A172 (cell line): ENCODE data around the gene BBS7. TPM values are rescaled to one million over a fixed set of nuclear protein-coding genes. Genes with fewer than 3 reads are reported as not detected.
A peak's percentile ranks its signal among the peaks of the same experiment; 100 is the strongest.

ENCODE experiments used
- DNase-seq: peaks from one replicate; pipeline ENCODE4 v3.0.0-alpha.2; 2015; ENCODE audit warnings: low spot score
- total RNA-seq: library from RNA; depleted of rRNA; stranded (reverse); fragments of >200 nt; shearing (Covaris generic); gene quantifications from 2 replicates; pipeline ENCODE4 v1.2.3, GENCODE V29; 2014; rRNA removed

BBS7 gene
- total RNA-seq, 1 experiment from 2014 or later = 48.4 TPM

DNA sequence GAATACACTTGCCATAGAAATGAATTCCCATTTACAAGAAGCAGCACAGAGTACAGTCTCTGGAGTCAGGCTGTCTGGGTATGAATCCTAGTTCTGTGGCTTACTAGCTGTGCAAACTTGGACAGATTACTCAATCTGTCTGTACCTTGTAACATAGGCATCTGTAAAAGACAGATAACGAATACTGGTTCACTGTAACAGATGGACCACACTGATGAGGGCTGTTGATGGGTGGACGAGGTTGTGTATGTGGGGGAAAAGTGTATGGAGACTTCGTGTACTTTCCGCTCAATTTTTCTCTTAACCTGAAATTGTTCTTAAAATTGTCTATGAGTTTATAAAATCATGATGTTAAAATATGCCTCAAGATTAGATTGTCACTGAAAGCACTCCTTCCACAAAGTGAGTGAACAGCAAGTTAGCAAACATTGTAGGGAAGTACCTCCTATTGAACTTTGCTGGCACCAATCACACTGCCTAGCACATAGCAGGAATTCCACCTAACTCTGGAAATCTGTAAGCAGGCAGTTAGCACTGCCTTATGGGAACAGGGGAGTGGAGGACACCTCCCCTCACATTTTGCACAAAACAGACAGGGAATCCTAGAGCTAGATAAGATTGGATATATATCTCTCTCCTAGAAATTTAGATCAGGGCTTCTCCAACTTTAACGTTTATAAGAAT lies 75.6 kb downstream of the BBS7 start:
- no peak for DNase-seq

DNA sequence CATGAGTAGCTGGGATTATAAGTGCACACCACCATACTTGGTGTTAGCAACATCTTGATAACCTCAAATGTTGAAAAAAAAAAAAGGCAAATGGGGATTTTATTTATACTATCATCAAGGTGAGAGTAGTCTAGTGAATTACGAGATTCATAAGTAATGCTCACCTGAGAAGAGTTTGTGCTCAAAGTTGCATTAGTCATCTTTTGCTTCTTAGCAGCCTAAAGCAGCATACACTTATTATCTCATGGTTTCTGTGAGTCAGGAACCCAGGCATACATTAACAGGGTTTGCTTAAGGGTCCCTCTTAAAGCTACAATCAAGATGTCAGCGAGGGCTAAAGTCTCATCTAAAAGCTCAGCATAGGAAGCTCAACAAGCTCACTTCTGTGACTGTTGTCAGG lies 77.3 kb downstream of the BBS7 start:
- no peak for DNase-seq

DNA sequence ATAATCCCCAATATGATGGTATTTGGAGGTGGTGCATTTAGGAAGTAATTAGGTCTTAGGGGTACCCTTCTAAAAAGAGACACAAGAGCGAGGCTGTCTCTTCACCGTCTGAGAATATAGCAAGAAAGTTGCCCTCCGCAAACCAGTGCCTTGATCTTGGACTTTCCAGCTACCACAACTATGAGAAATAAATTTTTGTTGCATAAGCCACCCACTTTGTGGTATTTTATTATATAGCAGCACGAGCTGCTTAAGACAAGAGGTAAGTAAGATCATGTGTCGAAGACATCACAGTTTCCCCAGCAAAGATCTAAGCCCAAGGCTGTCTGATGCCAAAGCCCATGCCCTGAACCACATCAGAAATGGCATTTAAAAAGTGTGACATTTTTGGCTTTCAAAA lies 78.8 kb downstream of the BBS7 start:
- peak; percentile 61 for DNase-seq

DNA sequence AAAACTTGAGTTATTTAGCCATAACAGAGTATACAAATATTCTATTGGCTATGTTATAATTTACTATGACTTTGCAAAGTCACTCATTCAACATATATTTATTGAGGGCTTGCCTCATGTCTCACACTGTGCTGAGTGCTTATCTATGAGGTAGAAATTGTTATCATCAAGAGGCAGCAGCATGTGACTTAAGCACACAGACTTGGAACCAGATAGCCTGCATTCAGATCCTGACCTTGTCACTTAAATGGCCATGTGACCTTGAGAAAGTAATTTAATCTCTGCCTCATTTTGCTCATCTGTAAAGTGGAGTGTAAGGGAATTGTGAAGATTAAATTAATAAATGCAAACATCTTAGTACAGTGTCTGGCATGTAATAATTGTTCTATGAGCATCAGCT lies 79.3 kb downstream of the BBS7 start:
- DNase-seq = peak; percentile 29

DNA sequence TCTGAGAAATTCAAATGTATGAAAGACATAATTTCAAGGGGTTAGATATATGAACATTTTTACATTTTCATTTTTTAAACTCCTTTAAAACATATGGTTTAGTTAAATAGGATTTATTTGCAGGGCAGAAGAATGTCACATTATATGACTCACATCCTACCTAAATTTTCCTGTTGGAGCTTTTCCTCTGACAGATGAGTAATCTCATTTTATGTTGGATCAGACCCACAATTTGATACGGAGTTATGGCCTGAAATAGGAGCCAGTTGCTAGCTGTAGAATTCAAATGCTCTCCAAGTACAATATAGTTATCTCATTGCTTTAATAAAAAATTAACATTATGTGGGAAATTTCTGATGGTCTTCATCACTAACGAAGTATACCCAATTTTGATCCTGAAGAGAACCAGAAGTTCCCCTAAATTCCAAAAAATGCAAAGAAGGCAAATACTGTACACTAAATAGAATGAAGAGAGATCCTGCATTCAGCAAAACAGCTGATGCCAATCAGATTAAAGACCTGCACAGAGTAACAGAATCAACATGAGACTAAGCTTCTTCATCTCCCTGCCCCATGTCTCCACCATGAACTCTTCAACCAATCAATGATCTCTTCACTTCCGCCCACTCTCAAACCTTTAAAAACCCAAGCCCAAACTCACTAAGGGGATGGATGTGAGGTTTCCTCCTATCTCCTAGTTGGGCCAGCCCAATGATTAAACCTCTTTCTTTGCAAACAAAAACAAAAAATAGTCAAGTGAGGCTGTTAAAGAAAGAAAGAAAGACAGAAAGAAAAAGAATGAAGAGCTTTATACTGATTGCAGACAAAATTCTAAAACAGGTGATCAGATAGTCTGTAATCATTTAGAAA lies 80.1 kb downstream of the BBS7 start:
- DNase-seq = peak; percentile 84

DNA sequence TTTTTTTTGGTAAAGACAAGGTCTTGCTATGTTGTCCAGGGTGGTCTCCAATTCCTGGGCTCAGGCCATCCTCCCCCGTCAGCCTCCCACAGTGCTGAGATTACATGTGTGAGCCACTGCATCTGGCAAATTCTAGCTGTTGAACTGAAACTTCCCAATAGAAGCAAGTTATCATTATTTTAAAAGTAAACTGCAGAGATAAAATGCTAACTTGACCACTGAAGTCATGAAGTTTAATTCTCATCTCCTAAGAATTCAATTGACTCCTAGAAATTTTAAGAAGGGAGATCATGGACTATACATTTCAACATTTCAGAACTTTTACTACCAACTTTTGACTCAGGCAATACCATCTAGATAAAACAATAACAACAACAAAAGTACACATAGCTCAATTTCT lies 80.8 kb downstream of the BBS7 start:
- no peak for DNase-seq

DNA sequence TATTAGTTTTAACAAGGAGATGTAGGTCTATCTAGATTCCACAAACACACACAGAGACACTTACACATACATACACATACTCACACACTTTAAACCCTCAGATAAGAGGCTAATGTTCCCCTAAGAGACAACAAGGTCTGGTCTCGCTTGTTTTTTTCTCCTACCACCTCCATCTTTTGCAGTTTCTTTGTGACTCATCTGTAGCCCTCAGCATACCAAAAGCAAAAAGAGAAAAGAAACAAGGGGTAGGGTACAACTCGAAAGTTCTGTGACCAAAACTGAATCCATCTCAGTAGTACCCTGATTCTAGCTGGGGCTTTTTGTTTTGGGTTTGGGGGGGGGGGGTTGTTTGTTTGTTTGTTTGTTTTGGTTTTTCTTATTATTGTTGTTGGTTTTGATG lies 81.4 kb downstream of the BBS7 start:
- DNase-seq = no peak

DNA sequence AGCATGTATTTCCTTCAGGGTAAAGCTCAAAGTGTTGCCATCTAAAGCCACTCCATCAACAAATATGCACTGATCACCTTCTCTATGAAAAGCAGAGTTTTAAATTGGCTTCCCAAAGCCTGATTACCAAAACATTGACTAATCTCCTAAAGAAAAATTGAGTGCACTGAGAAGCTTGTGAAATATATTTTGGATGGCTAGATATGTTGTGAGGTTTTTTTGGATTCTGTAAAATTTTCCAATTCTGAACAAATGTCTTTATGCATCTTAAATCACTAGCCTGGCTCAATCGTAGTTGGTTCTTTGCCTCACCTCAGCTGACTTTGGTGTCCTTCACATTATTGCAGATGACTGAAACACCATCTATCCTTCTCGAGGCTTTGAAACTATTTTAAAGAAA lies 84.1 kb downstream of the BBS7 start:
- no peak for DNase-seq

DNA sequence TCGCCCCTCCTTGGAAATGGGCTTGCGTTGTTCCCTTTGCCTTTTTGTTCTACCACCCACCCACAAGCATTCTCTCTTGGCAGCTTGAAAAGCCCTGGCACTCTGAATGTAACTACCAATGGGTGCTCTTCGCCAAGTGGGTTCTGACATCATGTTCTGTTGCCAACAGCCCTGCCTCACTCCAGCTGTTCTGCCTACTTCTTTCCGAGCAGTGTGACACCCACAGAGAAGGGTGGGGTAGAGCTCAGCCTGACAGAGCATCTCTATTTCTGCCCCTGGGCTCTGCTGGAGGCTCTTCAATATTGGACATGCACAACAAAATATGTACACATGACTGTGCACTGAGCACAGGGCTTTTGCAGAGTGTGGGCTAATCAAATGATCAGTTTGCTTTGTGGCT lies 84.8 kb downstream of the BBS7 start:
- peak; percentile 39 for DNase-seq

DNA sequence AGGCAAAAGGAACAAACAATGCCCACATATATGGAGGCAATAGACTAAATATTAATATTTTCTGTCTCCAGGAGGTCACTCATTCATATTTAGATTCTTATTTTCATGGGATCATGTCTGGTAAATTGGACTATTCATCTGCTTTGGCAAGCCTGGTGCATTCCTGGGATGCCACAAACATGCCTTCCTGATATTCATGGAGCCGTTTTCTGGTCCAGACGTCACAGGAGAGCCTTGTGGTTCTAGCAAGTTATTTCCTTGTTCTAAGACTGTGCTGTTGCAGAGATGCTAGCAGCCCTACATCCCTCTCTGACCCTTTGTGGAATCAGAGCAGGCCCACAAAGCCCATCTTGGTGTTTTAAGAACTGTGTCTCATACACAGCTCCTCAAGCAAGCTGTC lies 85.3 kb downstream of the BBS7 start:
- DNase-seq = peak; percentile 89

DNA sequence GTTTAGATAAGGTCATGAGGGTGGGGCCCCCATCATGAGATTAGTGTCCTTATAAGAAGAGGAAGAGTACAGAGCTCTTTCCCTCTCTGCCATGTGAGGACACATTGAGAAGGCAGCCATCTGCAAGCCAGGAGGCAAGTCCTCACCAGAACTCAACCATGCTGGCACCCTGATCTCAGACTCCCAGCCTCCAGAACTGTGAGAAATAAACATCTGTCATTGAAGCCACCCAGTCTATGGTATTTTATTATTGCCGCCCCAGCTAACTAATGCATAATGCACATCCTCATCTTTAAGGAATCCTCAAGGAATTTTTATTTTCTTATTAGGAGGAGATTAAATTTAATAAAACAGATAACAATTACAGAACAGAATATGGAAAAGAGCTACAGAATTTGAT lies 85.9 kb downstream of the BBS7 start:
- DNase-seq = no peak

DNA sequence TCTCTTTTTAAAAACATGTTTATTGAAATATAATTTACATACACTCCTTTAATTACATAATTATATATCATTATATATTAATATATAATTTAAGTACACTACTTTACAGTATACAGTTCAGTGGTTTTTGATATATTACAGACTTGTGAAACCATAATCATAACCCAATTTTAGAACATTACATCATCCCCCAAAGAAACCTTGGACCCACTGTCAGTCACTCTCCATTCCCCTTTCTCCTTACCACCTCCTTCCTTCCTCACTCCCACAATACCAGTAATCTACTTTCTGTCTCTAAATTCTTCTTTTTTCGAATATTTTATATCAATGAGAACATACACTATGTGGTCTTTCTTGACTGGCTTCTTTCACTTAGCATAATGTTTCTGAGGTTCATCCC lies 87.1 kb downstream of the BBS7 start:
- DNase-seq = no peak

DNA sequence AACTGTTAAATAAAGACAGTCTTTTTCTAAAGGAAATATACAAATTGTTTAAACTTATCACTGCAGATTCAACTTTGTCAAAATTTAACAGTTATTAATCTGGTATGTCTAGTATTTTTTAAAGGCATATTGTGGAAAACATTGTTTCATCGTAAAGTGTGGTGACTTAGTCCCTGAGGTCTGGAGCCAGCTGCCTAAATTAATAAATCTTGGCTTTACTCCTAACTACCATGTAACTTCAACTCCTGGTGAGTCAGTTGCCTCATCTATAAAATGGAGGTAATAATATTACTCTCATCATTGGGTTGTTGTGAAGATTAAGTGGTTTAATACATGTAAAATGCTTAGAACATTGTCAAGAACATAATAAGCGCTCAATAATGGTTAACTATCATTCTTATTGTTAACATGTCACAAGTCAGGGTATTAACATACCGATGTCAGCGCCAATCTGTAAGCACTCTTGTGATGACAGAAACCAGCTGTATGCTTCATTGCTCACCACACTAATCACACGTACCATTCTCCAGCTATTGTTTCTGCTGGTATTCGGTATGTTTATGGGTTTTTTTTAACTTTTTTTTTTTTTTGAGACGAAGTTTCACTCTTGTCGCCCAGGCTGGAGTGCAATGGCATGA lies 91.2 kb downstream of the BBS7 start:
- no peak for DNase-seq

DNA sequence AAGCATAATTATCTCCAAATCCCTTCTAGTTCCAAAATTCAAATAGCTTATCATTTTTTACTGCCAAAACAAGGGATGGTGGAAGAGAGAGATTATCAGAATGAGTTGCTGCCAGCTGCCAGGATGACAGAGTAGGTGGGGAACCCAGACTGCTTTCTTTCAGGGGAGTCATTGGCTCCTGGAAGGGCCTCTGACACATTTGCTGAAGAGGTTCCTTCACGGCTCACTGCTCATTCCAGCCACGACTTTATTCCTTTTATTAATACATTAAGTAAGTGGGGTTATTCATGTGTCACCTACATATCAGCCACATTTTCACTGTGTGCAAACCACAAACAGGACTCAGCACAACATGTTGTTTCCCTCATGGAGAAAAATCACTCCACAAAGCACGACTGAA lies 92.6 kb downstream of the BBS7 start:
- DNase-seq = no peak

DNA sequence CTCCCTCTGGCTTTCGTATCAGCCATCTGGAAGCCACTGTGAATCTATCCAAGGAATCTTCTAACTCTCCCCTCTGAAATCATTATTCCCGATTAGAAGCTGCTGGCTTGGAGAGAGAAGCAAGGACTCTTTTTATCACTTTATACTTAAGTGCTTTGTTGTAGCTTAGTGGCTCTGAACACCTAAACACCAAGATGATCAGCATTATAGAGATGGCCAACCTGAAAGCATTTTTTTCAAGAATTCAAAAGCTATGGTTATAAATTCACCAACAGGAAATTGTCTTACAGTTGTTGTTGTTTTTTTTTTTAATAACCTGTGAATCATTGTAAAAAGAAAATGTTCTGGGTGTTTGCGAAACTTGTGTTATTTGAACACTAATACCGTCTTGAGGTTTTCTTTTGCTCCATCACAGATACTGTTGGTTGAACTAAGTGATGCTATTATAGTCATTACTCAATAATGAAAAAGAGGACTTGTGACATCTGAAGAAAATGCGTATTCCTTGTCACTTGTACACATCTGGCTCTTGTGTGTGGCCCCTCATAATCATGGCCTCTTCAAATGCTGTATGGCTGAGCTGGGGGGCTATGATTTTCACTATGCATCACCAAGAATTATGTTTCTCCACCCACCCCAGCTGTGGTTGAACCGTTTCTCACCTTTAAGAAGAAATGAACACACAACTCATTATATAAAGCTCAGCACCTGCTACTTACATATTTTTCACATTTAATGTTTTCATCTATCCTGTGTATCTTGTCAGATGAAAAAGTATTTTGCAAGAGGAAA lies 93.5 kb downstream of the BBS7 start:
- DNase-seq = no peak

Other genes starting within 250 kb of the BBS7 start
- 936 and 953 TPM in 2 replicates for gene ANXA5, start 173.5 kb downstream of the BBS7 start, total RNA-seq
- not detected in 2 replicates for gene SMIM43, start 105.3 kb downstream of the BBS7 start, total RNA-seq
- 85.4 and 87.8 TPM in 2 replicates for gene EXOSC9, start 69.2 kb downstream of the BBS7 start, total RNA-seq
- 139 and 148 TPM in 2 replicates for gene CCNA2, start 46.6 kb downstream of the BBS7 start, total RNA-seq
- 0.57 and 0.98 TPM in 2 replicates for gene TRPC3, start 81.6 kb upstream of the BBS7 start, total RNA-seq